ENCODE data around the gene ARHGEF40. TPM values are rescaled to one million over a fixed set of nuclear protein-coding genes. Genes with fewer than 3 reads are reported as not detected.

The ARHGEF40 gene
- total and polyA plus RNA-seq, 10 of the 15 experiments (the other 5 are each of a cell fraction or from before 2014, with no cell fraction given) = 0.03 to 0.31 (median 0.08) TPM; not detected in 2

DNA sequence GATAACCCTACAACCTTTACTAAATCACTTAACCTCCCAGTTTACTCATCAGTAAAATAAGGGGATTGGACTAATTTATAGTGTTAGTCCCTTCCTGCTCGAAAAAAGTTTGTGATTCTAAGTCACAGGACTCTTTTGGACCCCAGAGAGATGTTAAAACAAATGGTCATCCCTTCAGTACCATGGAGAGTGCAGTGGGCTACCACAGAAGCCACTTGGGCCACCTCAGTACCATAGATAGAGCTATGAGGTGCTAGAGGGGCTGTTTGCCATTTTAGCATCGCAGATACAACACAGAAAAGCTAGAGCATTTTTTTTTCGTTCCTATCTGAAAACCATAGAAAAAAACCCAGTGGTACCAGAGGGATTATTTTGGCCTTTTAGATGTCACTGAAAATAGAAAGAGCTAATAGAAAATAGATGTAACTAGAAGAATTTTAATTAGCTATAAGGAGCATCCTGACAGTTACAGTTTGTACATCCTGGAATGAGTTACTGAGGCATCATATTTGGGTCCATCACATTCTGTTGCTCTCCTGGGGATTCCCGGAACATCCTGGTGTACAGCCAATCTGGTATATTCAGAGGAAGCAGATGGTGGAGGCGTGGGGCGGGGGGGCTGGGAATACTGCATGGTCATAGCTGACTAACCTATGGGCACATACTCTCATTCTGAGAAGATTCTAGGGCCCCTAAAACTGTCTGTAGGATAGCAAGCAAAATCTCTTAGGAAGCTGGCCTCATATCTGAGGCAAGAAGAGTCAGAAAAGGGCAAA lies 25.5 kb downstream of the ARHGEF40 start:
- ChIA-PET RAD21 (ENCODE audit: unreplicated experiment) (interaction anchor here (1.9 to 2.2 kb wide), 4 partner anchors 9 to 81 kb away, joined by 9 to 13 read pairs (median 12); partner anchors contain the start of gene ARHGEF40), CTCF (interaction anchor here (0.7 to 6.9 kb wide), 8 partner anchors 9 to 90 kb away, joined by 3 to 194 read pairs (median 14); partner anchors contain the start of genes ARHGEF40 and TMEM253), POLR2A (interaction anchor here (1.1 to 2.2 kb wide), 2 partner anchors 9 to 80 kb away, joined by 4 to 9 read pairs; no protein-coding TSS in a partner anchor), SMC1A (ENCODE audit: uncharacterized antibody, unreplicated experiment) (interaction anchor here (1.2 to 5.9 kb wide), 6 partner anchors 11 to 85 kb away, joined by 3 to 78 read pairs (median 4); no protein-coding TSS in a partner anchor)
- no peak overlapping the region for H3K4me3 ChIP-seq
- intact Hi-C loops (cut with micrococcal nuclease; ENCODE audit: unreplicated experiment) = no loop called here
- ATAC-seq (no peak), DNase-seq (ENCODE audit: low read depth, low spot score) (no peak), FAIRE-seq (no peak)
- 45% methylated on average over 4 of the region's 6 CpGs for WGBS (ENCODE audit: insufficient coverage, insufficient replicate concordance, low lambda C conversion rate, missing lambda C conversion rate)
- H3K4me2 ChIP-seq (ENCODE audit: control insufficient read depth, insufficient read depth) = no peak overlapping the region
- TF ChIP-seq, protein P1, sequence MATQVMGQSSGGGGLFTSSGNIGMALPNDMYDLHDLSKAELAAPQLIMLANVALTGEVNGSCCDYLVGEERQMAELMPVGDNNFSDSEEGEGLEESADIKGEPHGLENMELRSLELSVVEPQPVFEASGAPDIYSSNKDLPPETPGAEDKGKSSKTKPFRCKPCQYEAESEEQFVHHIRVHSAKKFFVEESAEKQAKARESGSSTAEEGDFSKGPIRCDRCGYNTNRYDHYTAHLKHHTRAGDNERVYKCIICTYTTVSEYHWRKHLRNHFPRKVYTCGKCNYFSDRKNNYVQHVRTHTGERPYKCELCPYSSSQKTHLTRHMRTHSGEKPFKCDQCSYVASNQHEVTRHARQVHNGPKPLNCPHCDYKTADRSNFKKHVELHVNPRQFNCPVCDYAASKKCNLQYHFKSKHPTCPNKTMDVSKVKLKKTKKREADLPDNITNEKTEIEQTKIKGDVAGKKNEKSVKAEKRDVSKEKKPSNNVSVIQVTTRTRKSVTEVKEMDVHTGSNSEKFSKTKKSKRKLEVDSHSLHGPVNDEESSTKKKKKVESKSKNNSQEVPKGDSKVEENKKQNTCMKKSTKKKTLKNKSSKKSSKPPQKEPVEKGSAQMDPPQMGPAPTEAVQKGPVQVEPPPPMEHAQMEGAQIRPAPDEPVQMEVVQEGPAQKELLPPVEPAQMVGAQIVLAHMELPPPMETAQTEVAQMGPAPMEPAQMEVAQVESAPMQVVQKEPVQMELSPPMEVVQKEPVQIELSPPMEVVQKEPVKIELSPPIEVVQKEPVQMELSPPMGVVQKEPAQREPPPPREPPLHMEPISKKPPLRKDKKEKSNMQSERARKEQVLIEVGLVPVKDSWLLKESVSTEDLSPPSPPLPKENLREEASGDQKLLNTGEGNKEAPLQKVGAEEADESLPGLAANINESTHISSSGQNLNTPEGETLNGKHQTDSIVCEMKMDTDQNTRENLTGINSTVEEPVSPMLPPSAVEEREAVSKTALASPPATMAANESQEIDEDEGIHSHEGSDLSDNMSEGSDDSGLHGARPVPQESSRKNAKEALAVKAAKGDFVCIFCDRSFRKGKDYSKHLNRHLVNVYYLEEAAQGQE (IDR thresholded peaks at IDR 0.05; ENCODE audit: low read depth, low read length) = peak; percentile 88
- TF ChIP-seq ATF7 (IDR thresholded peaks at IDR 0.05; ENCODE audit: low read depth) = no peak
- TF ChIP-seq, protein P2, sequence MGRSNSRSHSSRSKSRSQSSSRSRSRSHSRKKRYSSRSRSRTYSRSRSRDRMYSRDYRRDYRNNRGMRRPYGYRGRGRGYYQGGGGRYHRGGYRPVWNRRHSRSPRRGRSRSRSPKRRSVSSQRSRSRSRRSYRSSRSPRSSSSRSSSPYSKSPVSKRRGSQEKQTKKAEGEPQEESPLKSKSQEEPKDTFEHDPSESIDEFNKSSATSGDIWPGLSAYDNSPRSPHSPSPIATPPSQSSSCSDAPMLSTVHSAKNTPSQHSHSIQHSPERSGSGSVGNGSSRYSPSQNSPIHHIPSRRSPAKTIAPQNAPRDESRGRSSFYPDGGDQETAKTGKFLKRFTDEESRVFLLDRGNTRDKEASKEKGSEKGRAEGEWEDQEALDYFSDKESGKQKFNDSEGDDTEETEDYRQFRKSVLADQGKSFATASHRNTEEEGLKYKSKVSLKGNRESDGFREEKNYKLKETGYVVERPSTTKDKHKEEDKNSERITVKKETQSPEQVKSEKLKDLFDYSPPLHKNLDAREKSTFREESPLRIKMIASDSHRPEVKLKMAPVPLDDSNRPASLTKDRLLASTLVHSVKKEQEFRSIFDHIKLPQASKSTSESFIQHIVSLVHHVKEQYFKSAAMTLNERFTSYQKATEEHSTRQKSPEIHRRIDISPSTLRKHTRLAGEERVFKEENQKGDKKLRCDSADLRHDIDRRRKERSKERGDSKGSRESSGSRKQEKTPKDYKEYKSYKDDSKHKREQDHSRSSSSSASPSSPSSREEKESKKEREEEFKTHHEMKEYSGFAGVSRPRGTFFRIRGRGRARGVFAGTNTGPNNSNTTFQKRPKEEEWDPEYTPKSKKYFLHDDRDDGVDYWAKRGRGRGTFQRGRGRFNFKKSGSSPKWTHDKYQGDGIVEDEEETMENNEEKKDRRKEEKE (IDR thresholded peaks at IDR 0.05) = no peak
- TF ChIP-seq RUNX3 (IDR thresholded peaks at IDR 0.05; ENCODE audit: low read length) = peak; percentile 32; the same call in 1 of the 2 replicates
- TF ChIP-seq CBX3 (IDR thresholded peaks at IDR 0.05; ENCODE audit: borderline replicate concordance, low read depth) = no peak
- no peaks in the 10 kb centered on the region for H3K4me1 ChIP-seq (ENCODE audit: control insufficient read depth, insufficient read depth, low read length)
- peaks cover 2 to 3% of the 10 kb centered on the region in 2 experiments; a peak in 2 of 4 replicates for H3K27me3 ChIP-seq (replicated peaks in 1 of 2; ENCODE audit: control insufficient read depth in 2 of 2, insufficient read depth in 2 of 2, low read length in 1 of 2)
- no TSS peak for BruUV-seq (replicated peaks)
- H3K9ac ChIP-seq (ENCODE audit: control insufficient read depth, insufficient read depth, low read length) = no peak overlapping the region
- no peak overlapping the region for H2AFZ ChIP-seq (ENCODE audit: control insufficient read depth, low read depth, low read length)
- H3K79me2 ChIP-seq (ENCODE audit: control insufficient read depth, insufficient read depth, low read length) = no peaks in the 10 kb centered on the region
- in situ Hi-C loops (cut with MboI) = no loop called here
- no peaks in the 10 kb centered on the region for H3K36me3 ChIP-seq (ENCODE audit: control insufficient read depth in 2 of 2, insufficient read depth in 2 of 2, low read length in 1 of 2)
- H3K27ac ChIP-seq (ENCODE audit: control insufficient read depth, insufficient read depth) = no peak overlapping the region
- H3K9me3 ChIP-seq (replicated peaks; ENCODE audit: control insufficient read depth, insufficient read depth, low read length) = no peaks in the 10 kb centered on the region
- no peaks in the 10 kb centered on the region for H4K20me1 ChIP-seq (ENCODE audit: control insufficient read depth, insufficient read depth)

Measured in GM12878 (cell line).